K562 (cell line): ENCODE data around the gene SSH3. TPM values are rescaled to one million over a fixed set of nuclear protein-coding genes. Genes with fewer than 3 reads are reported as not detected.
A peak's percentile ranks its signal among the peaks of the same experiment; 100 is the strongest.

Experiments
- ARNT ChIP-seq, 2 experiments: fragments of 450-650 bp; IDR thresholded peaks; 2 replicates each; pipeline ENCODE4 v1.6.1; 2016; ENCODE audit warnings: mild to moderate bottlenecking in 1 of 2
- ETS2 ChIP-seq: IDR thresholded peaks from 2 replicates; pipeline ENCODE4 v1.6.1; 2016; ENCODE audit warnings: borderline replicate concordance, missing genetic modification characterization, mild to moderate bottlenecking, moderate library complexity, missing compliant biosample characterization; ENCODE audit not compliant: poor library complexity, severe bottlenecking
- GABPA ChIP-seq: fragments of 200-800 bp; sonication (Bioruptor generic); conservative IDR thresholded peaks from 2 replicates; pipeline ENCODE4 v1.6.1; 2016; ENCODE audit warnings: low read depth, missing genetic modification characterization, missing compliant biosample characterization
- KAT2B ChIP-seq: IDR thresholded peaks from one replicate; pipeline ENCODE4 v1.6.1; 2012; ENCODE audit warnings: low read depth, mild to moderate bottlenecking, control low read depth, inconsistent platforms, low read length, moderate library complexity
- KDM5B ChIP-seq: fragments of 200-600 bp; sonication (generic); IDR thresholded peaks from 2 replicates; pipeline ENCODE4 v1.6.1; 2012; ENCODE audit warnings: low read depth, mild to moderate bottlenecking, moderate library complexity, low read length, control low read depth, inconsistent platforms; ENCODE audit not compliant: insufficient replicate concordance
- MYC ChIP-seq, 2 experiments: fragments of 250-450 bp in 1 of 2; sonication (Bioruptor Pico) in 1 of 2; IDR thresholded peaks; 2 replicates each; pipeline versions ENCODE4 v1.5.1 to v1.6.1; 2012 to 2021; ENCODE audit warnings: low read depth in 2 of 2, borderline replicate concordance in 1 of 2, improper control_type of control experiment in 1 of 2, low read length in 1 of 2, mild to moderate bottlenecking in 1 of 2, moderate library complexity in 1 of 2
- RBM39 ChIP-seq: fragments of 200-400 bp; formaldehyde crosslinking; optimal IDR thresholded peaks from 2 replicates; pipeline ENCODE3; 2018; ENCODE audit warnings: low read depth, low read length
- RCOR1 ChIP-seq, 2 experiments: IDR thresholded peaks; 2 replicates each; pipeline ENCODE4 v1.6.1; 2012; ENCODE audit warnings: low read depth in 2 of 2, low read length in 2 of 2, borderline replicate concordance in 1 of 2, improper control_type of control experiment in 1 of 2
- SRF ChIP-seq, 2 experiments: fragments of 250-450, 450-650 bp in 1 of 2; sonication (Bioruptor Pico) in 1 of 2; sonication (generic) in 1 of 2; formaldehyde crosslinking; IDR thresholded peaks; 2 replicates each; pipeline versions ENCODE4 v1.5.0 to v1.5.1; 2020 to 2022; ENCODE audit warnings: mild to moderate bottlenecking in 1 of 2, missing genetic modification reagents in 1 of 2
- VEZF1 ChIP-seq: fragments of 200-800 bp; sonication (Bioruptor generic); IDR thresholded peaks from 2 replicates; pipeline ENCODE4 v1.6.1; 2017; ENCODE audit warnings: missing genetic modification characterization, missing compliant biosample characterization
- YBX1 ChIP-seq: fragments of 450-650 bp; IDR thresholded peaks from 2 replicates; pipeline ENCODE4 v1.7.1; 2016; ENCODE audit warnings: mild to moderate bottlenecking
- polyA plus RNA-seq, 8 experiments: library from polyadenylated mRNA; depleted of rRNA in 4 of 8; stranded (reverse) in 5 of 8; unstranded in 3 of 8; fragments of >200 nt; fragmentation: Nextera tagmentation in 2 of 8; fragmentation: Illumina TruSeq in 1 of 8; extraction: Ambion mirVana in 2 of 8; extraction: Trizol in 1 of 8; gene quantifications; 2 replicates each; pipeline versions ENCODE4 v1.2.1 to v1.2.3, GENCODE V29; 2011 to 2014; ENCODE audit warnings: inconsistent platforms in 1 of 8, missing spikeins in 1 of 8
- total RNA-seq, 7 experiments: library from RNA; depleted of rRNA in 6 of 7; stranded (reverse); fragments of >200 nt in 6 of 7; fragmentation: Illumina TruSeq in 2 of 7; extraction: Trizol in 2 of 7; gene quantifications; 2 replicates each; pipeline versions ENCODE4 v1.2.1 to v1.2.3, GENCODE V29; 2011 to 2021; ENCODE audit warnings: low replicate concordance in 1 of 7
- TF ChIP-seq, protein P1 (sequence below): fragments of 250-450 bp; sonication (Bioruptor Pico); IDR thresholded peaks from 2 replicates; pipeline ENCODE4 v1.4.0; 2020; ENCODE audit warnings: mild to moderate bottlenecking, moderate library complexity

Gene SSH3
- total and polyA plus RNA-seq, 9 of the 15 experiments (the other 6 are each of a cell fraction or from before 2014, with no cell fraction given), result 0.07 to 1.0 (median 0.24) TPM; not detected in 3

DNA sequence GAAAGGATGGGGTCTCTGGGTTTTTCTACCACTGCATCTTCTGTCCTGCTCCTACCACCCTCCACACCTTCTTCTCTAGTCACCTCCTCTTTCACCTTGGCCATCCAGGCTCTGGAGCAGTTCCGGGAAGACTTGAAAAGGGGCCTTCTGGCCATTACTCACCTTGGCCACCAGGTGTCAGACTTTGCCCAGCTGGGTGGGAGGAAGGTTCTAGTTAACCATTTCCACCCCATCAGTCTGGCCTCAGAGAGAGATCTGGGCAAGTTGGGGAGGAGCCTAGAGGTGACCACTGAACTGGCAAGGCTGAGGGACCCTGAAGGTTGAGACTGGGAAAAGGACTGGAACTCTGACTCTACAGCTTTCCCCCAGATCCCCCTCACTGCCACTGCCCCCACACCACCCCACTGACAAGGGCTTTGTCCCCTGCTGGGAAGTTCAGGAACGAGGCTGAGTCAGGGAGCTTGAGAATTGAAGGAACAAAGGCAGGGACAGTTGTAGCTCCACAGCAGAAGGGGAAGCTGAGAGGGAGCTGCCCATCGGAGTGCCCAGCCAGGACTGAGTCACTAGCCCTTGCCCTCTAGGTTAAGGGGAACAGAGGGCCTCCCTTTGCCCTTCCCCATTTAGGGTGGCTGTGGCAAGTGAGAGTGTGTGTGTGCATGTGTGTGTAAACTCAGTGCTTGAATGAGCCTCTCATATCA, 53.7 kb downstream of the SSH3 start (continued):
- TF ChIP-seq MYC (IDR thresholded peaks at IDR 0.05; ENCODE audit: low read depth, low read length), result no peak
- TF ChIP-seq MYC (CRISPR knock-in tag; IDR thresholded peaks at IDR 0.05; ENCODE audit: borderline replicate concordance, low read depth), result no peak
- no peak for TF ChIP-seq KDM5B
- TF ChIP-seq YBX1, result no peak
- peak in 1 of 2 experiments; percentile 45; a peak in 1 of 4 replicates for TF ChIP-seq RCOR1 (IDR thresholded peaks at IDR 0.05; ENCODE audit: borderline replicate concordance in 1 of 2, low read depth in 2 of 2, low read length in 2 of 2)
- TF ChIP-seq GABPA, result no peak
- TF ChIP-seq VEZF1 (CRISPR knock-in tag), result peak; percentile 80
- TF ChIP-seq ETS2 (tag), result no peak
- no peak; a peak in 1 of 4 replicates for TF ChIP-seq ARNT (IDR thresholded peaks at IDR 0.05)
- TF ChIP-seq, protein P1, sequence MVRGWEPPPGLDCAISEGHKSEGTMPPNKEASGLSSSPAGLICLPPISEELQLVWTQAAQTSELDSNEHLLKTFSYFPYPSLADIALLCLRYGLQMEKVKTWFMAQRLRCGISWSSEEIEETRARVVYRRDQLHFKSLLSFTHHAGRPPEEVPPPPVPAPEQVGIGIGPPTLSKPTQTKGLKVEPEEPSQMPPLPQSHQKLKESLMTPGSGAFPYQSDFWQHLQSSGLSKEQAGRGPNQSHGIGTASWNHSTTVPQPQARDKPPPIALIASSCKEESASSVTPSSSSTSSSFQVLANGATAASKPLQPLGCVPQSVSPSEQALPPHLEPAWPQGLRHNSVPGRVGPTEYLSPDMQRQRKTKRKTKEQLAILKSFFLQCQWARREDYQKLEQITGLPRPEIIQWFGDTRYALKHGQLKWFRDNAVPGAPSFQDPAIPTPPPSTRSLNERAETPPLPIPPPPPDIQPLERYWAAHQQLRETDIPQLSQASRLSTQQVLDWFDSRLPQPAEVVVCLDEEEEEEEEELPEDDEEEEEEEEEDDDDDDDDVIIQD, result no peak
- TF ChIP-seq KAT2B, result no peak
- peak; percentile 41 for TF ChIP-seq RBM39
- TF ChIP-seq SRF (CRISPR knock-in tag; IDR thresholded peaks at IDR 0.05), result 0 out of 4 replicates have a peak, but pooled peaks of 1 of the 2 experiments have one; percentile 19
